CD14-positive monocyte (primary cell): ENCODE results near the gene MAGI3. TPM values are rescaled to one million over a fixed set of nuclear protein-coding genes. Genes with fewer than 3 reads are reported as not detected.

Source experiments
- DNase-seq, 3 donors: peaks; one replicate each; pipeline ENCODE4 v3.0.0-alpha.2; 2011 to 2022
- H2AFZ ChIP-seq: 2 replicates; pipeline ENCODE4 v1.6.0; 2012; ENCODE audit warnings: mild to moderate bottlenecking, low read depth, low read length, inconsistent platforms; ENCODE audit not compliant: insufficient read depth, poor library complexity, severe bottlenecking
- H3K27ac ChIP-seq, 2 donors: 1 replicate in 1 of 2; 2 replicates in 1 of 2; pipeline ENCODE4 v1.5.1; 2012 to 2013; ENCODE audit warnings: low read length in 2 of 2, control low read depth in 1 of 2, inconsistent platforms in 1 of 2, low read depth in 1 of 2, mild to moderate bottlenecking in 1 of 2
- H3K27me3 ChIP-seq, 2 donors: one replicate each; pipeline versions ENCODE4 v1.6.0 to v1.6.1; 2011 to 2013; ENCODE audit warnings: low read length in 2 of 2; ENCODE audit not compliant: control insufficient read depth in 2 of 2, insufficient read depth in 2 of 2
- H3K36me3 ChIP-seq, 2 donors: replicated peaks in 1 of 2; 1 replicate in 1 of 2; 2 replicates in 1 of 2; pipeline versions ENCODE4 v1.5.1 to v1.6.1; 2012 to 2013; ENCODE audit warnings: low read length in 2 of 2, control low read depth in 1 of 2, inconsistent platforms in 1 of 2, mild to moderate bottlenecking in 1 of 2; ENCODE audit not compliant: insufficient read depth in 2 of 2, control insufficient read depth in 1 of 2
- H3K4me1 ChIP-seq, 2 donors: 1 replicate in 1 of 2; 2 replicates in 1 of 2; pipeline versions ENCODE4 v1.5.1 to v1.6.1; 2012 to 2013; ENCODE audit warnings: low read length in 2 of 2, control low read depth in 1 of 2, inconsistent platforms in 1 of 2, mild to moderate bottlenecking in 1 of 2, moderate library complexity in 1 of 2; ENCODE audit not compliant: insufficient read depth in 2 of 2, control insufficient read depth in 1 of 2
- H3K4me2 ChIP-seq: replicated peaks from 2 replicates; pipeline ENCODE3; 2012; ENCODE audit warnings: low read length, moderate library complexity, mild to moderate bottlenecking; ENCODE audit not compliant: poor library complexity, severe bottlenecking; ENCODE audit errors: extremely low read depth
- H3K4me3 ChIP-seq, 3 experiments: fragments of 200-600 bp in 1 of 3; sonication (generic) in 1 of 3; replicated peaks in 1 of 3; 1 replicate in 2 of 3; 2 replicates in 1 of 3; pipeline ENCODE4 v1.5.1; 2011 to 2013; ENCODE audit warnings: low read length in 3 of 3, mild to moderate bottlenecking in 3 of 3, control low read depth in 2 of 3, low read depth in 2 of 3, inconsistent platforms in 1 of 3, moderate library complexity in 1 of 3
- H3K79me2 ChIP-seq: 2 replicates; pipeline ENCODE4 v1.6.0; 2012; ENCODE audit warnings: mild to moderate bottlenecking, control low read depth, inconsistent platforms, low read length, moderate library complexity; ENCODE audit not compliant: insufficient read depth
- H3K9ac ChIP-seq: 2 replicates; pipeline ENCODE4 v1.6.0; 2017; ENCODE audit warnings: low read length, mild to moderate bottlenecking; ENCODE audit not compliant: insufficient read depth, poor library complexity, severe bottlenecking
- H3K9me3 ChIP-seq, 2 donors: replicated peaks in 1 of 2; 1 replicate in 1 of 2; 2 replicates in 1 of 2; pipeline versions ENCODE4 v1.5.1 to v1.6.1; 2012 to 2013; ENCODE audit warnings: low read length in 2 of 2, control low read depth in 1 of 2; ENCODE audit not compliant: control insufficient read depth in 1 of 2, insufficient read depth in 1 of 2
- H4K20me1 ChIP-seq: 2 replicates; pipeline ENCODE4 v1.6.0; 2012; ENCODE audit warnings: mild to moderate bottlenecking, low read length, control low read depth, moderate library complexity; ENCODE audit not compliant: insufficient read depth
- H3K27ac Mint-ChIP-seq, 7 donors: one replicate each; pipeline ENCODE4 v1.8.0; 2020; ENCODE audit warnings: mild to moderate bottlenecking in 7 of 7, mixed read lengths in 7 of 7, moderate library complexity in 6 of 7, inconsistent platforms in 2 of 7
- H3K27me3 Mint-ChIP-seq, 3 donors: one replicate each; pipeline ENCODE4 v1.8.0; 2021 to 2022; ENCODE audit warnings: low read depth in 3 of 3, mild to moderate bottlenecking in 3 of 3, mixed read lengths in 3 of 3, moderate library complexity in 3 of 3, inconsistent platforms in 1 of 3
- H3K36me3 Mint-ChIP-seq, 2 donors: one replicate each; pipeline ENCODE4 v1.8.0; 2020; ENCODE audit warnings: mixed read lengths in 2 of 2, inconsistent platforms in 1 of 2, mild to moderate bottlenecking in 1 of 2
- H3K4me1 Mint-ChIP-seq: one replicate; pipeline ENCODE4 v1.8.0; 2020; ENCODE audit warnings: mild to moderate bottlenecking, mixed read lengths
- H3K4me3 Mint-ChIP-seq, 2 donors: one replicate each; pipeline ENCODE4 v1.8.0; 2020; ENCODE audit warnings: mild to moderate bottlenecking in 2 of 2, mixed read lengths in 2 of 2, moderate library complexity in 1 of 2
- H3K9me3 Mint-ChIP-seq, 7 donors: one replicate each; pipeline ENCODE4 v1.8.0; 2020 to 2022; ENCODE audit warnings: mixed read lengths in 7 of 7, mild to moderate bottlenecking in 6 of 7, moderate library complexity in 6 of 7, inconsistent platforms in 2 of 7
- CTCF ChIP-seq: fragments of 200-600 bp; IDR thresholded peaks from one replicate; pipeline ENCODE4 v1.8.0; 2022; ENCODE audit warnings: antibody characterized with exemption, mild to moderate bottlenecking
- WGBS: methylation state at CpG from one replicate; pipeline ENCODE4 v1.1.5; 2013; ENCODE audit warnings: missing lambda C conversion rate; ENCODE audit not compliant: insufficient coverage; 5-methylcytosine and 5-hydroxymethylcytosine counted together
- intact Hi-C, 2 donors: fragments of 100-400 bp; cut with micrococcal nuclease; formaldehyde crosslinking; loops; one replicate each; pipeline versions ENCODE4 v1.15.0 to v1.15.1; 2023
- polyA plus RNA-seq, 3 donors: library from polyadenylated mRNA; depleted of rRNA in 1 of 3; unstranded in 2 of 3; stranded (reverse) in 1 of 3; fragments of 300-500 nt in 2 of 3; fragments of >200 nt in 1 of 3; fragmentation: Illumina TruSeq in 2 of 3; gene quantifications; 1 replicate in 2 of 3; 2 replicates in 1 of 3; pipeline ENCODE4 v1.2.3, GENCODE V29; 2012 to 2021

MAGI3 gene
- polyA plus RNA-seq, 3 donors, result 0.36 to 0.58 (median 0.43) TPM

- no peak overlapping the region for H3K4me3 Mint-ChIP-seq
- H3K9ac ChIP-seq, result no peak overlapping the region
- no peaks in the 10 kb centered on the region for H3K27me3 ChIP-seq
- no peak overlapping the region for H3K27ac ChIP-seq
- no peak for DNase-seq
- no peaks in the 10 kb centered on the region for H3K4me1 ChIP-seq
- no peak overlapping the region for H3K4me2 ChIP-seq
- H3K27me3 Mint-ChIP-seq, result peaks cover 0 to 9% (median 0%) of the 10 kb centered on the region in 3 donors
- no peak overlapping the region for H3K27ac Mint-ChIP-seq
- no peaks in the 10 kb centered on the region for H4K20me1 ChIP-seq
- H3K9me3 Mint-ChIP-seq, result peaks cover 0 to 7% (median 1%) of the 10 kb centered on the region in 7 donors
- no peaks in the 10 kb centered on the region for H3K9me3 ChIP-seq
- TF ChIP-seq CTCF, result no peak
- no peak overlapping the region for H3K4me3 ChIP-seq
- H3K36me3 Mint-ChIP-seq, result peaks cover 0 to 2% of the 10 kb centered on the region in 2 donors
- intact Hi-C loops, result no loop called here
- no peaks in the 10 kb centered on the region for H3K4me1 Mint-ChIP-seq
- H3K36me3 ChIP-seq, result no peaks in the 10 kb centered on the region
- WGBS, result 91% methylated on average over 4 of the region's 5 CpGs
- H2AFZ ChIP-seq, result no peak overlapping the region
- no peaks in the 10 kb centered on the region for H3K79me2 ChIP-seq
These were observed 220.1 kb downstream of the MAGI3 start for GRCh38 chr1:113610372-113610771.

- H2AFZ ChIP-seq, result no peak overlapping the region
- H3K4me2 ChIP-seq, result no peak overlapping the region
- peaks cover 0 to 4% (median 0%) of the 10 kb centered on the region in 3 donors for H3K27me3 Mint-ChIP-seq
- H3K27me3 ChIP-seq, result no peaks in the 10 kb centered on the region
- intact Hi-C loops, result no loop called here
- no peak overlapping the region for H3K4me3 Mint-ChIP-seq
- no peak overlapping the region for H3K27ac ChIP-seq
- H3K36me3 ChIP-seq, result no peaks in the 10 kb centered on the region
- no peak for TF ChIP-seq CTCF
- H3K79me2 ChIP-seq, result no peaks in the 10 kb centered on the region
- H3K27ac Mint-ChIP-seq, result no peak overlapping the region
- DNase-seq, result no peak
- H3K9me3 Mint-ChIP-seq, result peaks cover 0 to 3% (median 0%) of the 10 kb centered on the region in 7 donors
- H3K36me3 Mint-ChIP-seq, result peaks cover 0 to 2% of the 10 kb centered on the region in 2 donors
- no peaks in the 10 kb centered on the region for H3K4me1 Mint-ChIP-seq
- H3K9me3 ChIP-seq, result no peaks in the 10 kb centered on the region
- no peaks in the 10 kb centered on the region for H3K4me1 ChIP-seq
- H3K4me3 ChIP-seq, result no peak overlapping the region
- H4K20me1 ChIP-seq, result no peaks in the 10 kb centered on the region
- no peak overlapping the region for H3K9ac ChIP-seq
These were observed 225.1 kb downstream of the MAGI3 start for GRCh38 chr1:113615425-113615824.
